DMS79 (cell line): ENCODE measurements around the gene EXOC3L4.
"Not testable (repeated sequence)": the region's sequence is repeated elsewhere in the genome, so short reads cannot be mapped to it uniquely, and the experiment has no call there.

Experiments
- DNase-seq: peaks from one replicate; lab custom pipeline; 2025; lab: John Stamatoyannopoulos, UW

Gene EXOC3L4

GRCh38 chr14:103105580-103106150 lies 11.1 kb downstream of the EXOC3L4 start:
- no peak for DNase-seq

GRCh38 chr14:103107455-103107854 lies 12.9 kb downstream of the EXOC3L4 start:
- no peak for DNase-seq

DNA sequence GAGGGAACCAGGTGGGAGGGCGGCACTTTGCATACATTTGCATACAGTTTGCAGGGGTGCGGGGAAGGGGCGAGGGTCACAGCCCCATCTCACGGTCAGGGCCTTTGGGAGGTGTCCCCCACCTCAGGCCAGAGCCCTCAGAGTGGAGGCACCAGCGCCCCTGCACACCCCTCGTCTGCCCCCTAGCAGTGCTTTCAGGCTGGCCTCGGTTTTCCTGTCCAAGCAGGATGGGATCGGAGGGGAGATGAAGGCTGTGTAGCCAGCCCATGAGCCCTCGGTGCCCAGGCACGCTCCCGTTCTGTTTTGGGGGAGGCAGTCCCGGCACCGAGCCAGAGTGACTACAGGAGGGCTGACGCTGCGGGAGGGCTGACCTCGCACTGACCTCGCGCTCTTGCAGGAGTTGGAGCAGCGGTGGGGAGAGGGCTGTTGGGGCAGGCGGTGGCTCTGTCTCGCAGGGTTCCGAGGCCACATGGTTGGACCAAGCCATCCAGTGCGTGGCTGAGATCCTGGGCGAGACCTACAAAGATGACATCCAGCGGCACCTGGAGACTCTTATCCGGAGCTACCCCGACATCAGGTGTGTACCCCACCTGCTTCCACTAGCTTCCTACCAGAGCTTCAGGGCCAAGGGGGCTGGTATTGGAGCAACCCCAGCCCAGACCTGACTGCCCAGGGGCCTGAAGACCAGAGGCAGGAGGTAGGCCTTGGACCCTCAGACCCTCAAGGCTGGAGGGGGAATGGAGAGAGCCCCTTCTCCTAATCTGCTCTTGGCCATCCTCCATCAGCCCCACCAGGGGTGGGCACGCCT lies 13.6 kb downstream of the EXOC3L4 start:
- no peak for DNase-seq

DNA sequence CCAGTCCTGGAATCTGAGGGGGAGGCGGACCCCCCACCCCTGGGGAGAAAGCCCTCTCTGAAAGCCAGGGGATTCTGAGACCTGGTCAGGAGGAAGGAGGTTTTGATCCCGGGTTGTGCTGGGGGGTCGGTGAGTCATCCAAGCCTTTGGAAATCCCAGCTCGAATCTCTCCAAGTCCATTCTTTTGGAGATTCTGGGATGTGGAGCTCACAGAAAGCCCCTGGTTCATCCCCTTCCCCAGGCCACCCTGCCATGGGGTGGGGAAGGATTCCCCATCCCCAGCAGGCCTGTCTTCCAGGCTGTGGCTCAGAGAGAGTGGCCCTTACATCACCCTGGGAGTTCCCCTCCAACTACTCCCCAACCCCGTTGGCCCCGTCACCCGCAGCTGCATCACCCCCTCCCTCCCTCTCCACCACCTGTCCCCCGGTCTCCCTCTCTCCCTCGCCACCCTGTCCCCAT lies 14.3 kb downstream of the EXOC3L4 start:
- DNase-seq: no peak

GRCh38 chr14:103109535-103110441 lies 15.3 kb downstream of the EXOC3L4 start:
- no peak for DNase-seq

- no peak for DNase-seq
These were observed 16.2 kb downstream of the EXOC3L4 start for GRCh38 chr14:103110681-103111231.

DNA sequence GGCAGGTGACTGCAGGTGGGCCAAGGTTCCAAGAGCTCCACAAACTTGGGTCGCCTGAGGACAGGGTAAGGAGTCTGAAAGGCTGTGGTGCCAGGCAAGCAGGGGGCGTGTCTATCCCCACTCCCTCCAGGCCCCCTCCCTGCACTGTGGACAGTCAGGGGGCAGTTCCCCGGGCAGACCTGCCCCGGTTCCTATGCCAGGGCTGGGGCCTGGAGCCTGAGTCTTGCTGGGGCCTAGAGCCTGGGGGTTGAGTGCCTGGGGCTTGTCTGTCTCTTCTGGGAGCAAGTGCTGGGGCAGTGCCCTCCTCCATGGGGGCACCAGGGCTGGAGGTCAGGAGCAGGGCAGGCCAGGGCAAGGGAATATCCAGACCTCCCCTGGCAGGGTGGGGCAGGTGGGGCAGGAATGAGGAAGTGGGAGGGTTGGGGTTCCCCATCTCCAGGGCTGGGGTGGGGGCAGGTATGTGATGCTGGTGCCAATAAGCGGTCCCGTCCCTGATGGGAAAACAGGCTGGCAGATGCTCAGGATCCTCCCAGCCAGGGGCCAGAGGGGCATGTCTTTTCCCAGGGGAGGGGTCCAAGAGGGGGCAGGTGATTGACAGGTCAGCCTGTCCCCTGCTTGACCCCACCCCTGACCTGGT lies 16.8 kb downstream of the EXOC3L4 start:
- DNase-seq: no peak

- DNase-seq: no peak
These were observed 18.1 kb downstream of the EXOC3L4 start for GRCh38 chr14:103112400-103113243.

GRCh38 chr14:103113303-103113702 lies 18.8 kb downstream of the EXOC3L4 start:
- no peak for DNase-seq

DNA sequence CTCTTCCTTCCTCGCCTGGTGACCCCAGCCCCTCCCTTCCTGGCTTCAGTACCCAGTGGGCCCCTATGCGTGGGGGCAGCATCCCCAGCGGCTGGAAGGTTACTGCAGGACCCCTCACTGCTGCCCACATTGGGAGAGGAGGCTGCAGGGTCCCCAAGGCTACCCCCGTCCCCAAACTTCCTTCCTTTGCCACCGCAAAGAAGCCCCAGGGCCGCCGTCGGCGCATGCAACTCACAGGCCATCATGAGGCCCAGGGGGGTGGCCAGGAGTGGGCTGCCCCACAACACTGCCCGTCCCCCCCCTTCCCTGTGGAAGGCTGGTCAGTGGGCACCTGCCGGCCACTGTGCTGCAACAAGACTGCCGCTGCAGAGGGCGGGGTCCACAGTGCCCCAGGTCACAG lies 19.2 kb downstream of the EXOC3L4 start:
- no peak for DNase-seq

DNA sequence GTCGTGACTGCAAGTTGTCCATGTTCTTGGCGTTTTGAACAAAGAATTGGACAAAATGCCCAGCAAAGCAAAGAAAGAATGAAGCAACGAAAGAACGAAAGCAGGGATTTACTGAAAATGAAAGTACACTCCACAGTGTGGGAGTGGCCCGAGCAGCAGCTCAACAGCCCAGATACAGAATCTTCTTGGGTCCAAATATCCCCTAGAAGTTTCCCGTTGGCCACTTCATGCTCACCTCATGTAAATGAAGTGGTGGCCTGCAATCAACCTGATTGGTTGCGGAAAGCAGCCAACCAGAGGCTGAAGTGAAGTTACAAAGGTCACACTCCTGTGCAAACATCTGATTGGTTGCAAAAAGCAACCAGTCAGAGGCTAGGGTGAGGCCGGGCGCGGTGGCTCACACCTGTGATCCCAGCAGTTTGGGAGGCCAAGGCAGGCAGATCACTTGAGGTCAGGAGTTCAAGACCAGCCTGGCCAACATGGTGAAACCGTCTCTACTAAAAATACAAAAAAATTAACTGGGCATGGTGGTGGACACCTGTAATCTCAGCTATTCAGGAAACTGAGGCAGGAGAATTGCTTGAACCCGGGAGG lies 20.7 kb downstream of the EXOC3L4 start:
- DNase-seq: not testable (repeated sequence)

DNA sequence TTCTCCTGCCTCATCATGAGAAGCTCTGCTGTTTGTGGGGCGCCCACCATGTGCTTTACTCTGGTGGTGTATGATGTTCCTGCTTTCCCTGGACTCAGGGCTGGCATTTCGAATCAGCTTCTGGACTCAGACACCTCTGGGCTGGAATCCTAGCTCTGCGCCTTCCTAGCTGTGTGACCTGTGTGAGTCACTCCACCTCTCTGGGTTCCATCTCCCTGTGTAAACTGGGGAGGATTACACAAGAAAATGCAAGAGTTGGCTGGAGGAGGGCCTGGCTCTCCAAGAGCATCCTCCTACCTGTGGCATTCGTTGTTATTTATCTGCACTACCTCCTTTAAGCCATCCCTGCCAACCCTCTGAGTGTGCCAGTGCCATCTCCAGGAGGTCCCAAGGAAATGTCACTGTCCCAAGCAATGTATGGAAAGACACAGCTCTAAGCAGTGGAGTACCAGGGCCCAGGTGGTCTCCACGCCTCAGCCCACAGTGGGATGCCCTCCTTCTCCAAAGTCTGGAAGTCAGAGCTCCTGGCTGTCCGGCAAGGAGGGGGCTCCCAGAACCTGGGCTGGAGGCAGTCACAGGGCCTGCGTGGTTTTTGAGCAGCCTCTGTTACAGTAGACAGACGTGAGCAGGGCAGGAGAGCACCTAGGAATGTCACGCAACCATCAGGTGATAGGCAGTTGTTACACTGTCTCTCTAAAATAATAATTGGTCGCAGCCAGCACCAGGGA lies 21.5 kb downstream of the EXOC3L4 start:
- DNase-seq: no peak

DNA sequence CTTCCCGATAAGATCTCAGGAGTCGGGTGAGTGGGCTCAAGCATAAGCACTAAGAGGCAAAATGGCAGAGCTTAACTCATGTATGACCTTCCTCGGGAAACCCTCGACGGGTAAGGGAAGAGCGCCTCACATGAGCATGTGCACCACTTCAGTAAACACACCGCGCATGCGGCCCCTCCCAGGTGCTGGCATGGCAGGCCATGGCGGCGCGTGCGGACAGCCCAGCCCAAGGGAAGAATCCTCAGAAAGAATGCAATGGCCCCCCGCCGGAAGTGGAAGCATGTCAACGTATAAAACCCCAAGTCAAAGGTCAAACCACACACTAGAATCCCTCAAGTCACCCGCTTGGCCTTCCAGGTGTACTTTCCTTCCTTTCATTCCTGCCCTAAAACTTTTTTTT lies 22.1 kb downstream of the EXOC3L4 start:
- no peak for DNase-seq

GRCh38 chr14:103117499-103117898 lies 23.0 kb downstream of the EXOC3L4 start:
- not testable (repeated sequence) for DNase-seq

DNA sequence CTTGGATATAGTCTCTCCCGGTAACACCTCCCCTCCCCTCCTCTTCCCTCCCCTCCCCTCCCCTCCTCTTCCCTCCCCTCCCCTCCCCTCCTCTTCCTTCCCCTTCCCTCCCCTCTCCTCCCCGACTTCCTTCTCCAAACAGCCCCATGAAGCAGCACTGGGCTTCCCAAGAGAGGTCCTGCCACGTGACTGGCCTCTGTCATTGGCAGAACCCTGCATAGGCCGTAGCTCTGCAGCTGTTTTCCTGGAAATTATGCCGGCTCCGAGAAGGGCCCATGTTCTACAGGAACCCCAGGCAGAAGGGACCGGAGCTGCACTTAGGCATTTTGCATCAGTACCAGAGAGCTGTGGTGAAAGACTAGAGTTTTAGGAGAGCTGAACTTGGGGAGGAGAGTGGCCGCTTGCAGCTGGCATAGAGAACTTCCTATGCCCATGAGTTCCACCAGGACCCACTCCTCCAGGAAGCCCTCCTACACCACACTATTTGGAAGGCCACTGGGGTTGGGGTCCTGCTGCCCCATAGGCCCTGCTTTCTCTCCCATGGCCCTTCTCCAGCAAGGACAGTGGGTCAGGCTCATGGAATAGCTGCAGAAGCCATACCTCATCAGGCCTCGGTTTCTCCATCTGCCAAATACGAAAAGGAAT lies 23.6 kb downstream of the EXOC3L4 start:
- DNase-seq: no peak

DNA sequence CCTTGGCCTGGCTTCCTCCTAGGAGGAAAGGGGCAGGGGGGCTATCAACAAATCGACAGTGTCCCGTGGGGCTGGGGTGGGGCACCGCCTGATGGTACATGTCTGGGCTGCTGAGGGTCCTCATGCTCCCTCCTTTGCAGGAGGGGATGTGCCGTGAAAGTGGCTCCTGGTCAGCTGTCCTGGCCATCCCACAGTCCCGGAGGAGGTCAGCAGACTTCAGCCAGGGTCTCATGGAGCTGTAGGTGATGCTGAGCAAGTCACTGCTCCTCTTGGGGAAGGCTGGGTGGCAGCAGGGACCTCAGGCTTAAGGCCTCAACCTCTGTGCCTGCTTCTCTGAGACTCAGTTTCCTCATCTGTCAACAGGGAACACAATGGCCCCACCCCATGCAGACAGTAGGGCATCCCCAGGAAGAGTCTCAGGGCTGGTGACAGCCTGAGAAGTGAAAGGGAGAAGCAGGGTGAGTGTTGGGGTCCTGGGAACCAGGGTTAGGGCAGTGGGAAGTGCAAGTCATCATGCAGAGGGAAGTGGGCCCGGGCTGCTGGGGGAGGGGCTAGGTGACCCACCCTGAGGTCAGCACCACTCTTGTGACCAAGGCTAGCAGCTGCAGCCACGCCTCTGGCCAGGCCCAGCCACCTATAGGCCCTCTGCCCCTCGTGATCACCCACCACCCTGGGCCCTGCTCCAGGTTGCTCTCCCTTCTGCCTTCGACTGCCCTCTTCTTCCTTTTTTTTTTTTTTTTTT lies 24.3 kb downstream of the EXOC3L4 start:
- DNase-seq: no peak

DNA sequence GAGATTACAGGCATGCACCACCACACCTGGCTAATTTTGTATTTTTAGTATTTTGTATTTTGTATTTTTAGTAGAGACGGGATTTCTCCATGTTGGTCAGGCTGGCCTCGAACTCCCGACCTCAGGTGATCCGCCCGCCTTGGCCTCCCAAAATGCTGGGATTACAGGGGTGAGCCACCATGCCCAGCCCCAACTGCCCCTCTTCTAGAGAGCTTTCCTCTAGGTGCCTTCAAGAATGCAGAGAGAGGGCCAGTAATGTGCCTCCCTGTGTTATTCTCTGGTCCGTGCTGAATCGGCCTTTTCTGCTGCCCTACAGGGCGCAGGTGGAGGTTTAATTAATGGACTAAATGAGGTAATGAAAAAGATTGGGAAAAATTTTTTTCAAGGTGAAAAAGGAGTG lies 25.0 kb downstream of the EXOC3L4 start:
- DNase-seq: not testable (repeated sequence)

GRCh38 chr14:103121121-103121845 lies 26.8 kb downstream of the EXOC3L4 start:
- no peak for DNase-seq
